ENCODE data around the gene BMP5. TPM values are rescaled to one million over a fixed set of nuclear protein-coding genes. Genes with fewer than 3 reads are reported as not detected.

The BMP5 gene
- total RNA-seq, 1 experiment from 2014 or later: not detected

DNA sequence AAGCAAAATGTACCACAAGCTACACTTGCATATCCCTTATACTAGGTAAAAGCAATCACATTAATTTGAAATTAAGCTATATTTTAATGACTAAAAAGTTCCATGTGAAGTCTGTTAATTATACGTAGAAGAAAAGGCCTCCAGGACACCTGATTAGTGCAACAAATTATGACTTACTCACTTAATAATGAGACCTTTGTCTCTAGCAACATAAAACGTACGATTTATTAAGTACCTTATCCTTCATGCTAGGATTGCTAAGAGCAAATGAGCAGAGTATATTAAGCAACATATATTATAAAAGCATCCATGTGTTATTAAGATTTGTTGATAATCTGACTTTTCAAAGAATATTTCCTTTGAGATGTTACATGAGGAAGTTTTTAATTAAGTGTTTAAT, 2.5 kb downstream of the BMP5 start:
- no peak for DNase-seq (ENCODE audit: low read depth)

DNA sequence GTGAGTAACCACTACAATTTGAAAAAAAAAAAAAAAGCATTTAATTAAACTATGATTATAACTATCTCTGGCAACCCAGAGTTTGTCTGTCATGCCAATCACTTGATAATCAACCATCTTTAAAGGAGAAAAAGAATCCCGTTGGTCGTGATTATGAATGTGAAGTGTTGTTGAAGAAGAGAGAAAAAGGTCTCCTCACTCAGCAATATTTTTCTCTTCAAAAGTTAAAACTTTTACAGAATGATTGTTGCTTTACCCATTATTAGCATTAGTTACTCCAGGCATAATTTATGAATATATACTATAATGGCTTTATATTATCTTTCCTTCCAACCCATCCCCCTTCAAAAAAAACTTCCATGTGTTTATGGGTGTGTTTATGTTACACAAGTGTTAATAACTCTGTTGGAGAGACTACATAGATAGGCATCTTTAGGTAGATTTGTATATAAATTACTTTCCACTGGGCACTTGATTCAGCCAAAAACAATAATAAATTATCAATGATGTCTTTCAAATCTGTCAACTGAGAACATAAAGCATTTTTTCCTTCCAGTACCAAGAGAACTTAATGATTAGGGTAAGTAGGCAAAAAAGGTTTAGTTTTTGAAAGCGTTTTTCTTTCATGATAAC, 5.1 kb downstream of the BMP5 start:
- DNase-seq (ENCODE audit: low read depth): no peak

GRCh38 chr6:55869674-55870073, 5.7 kb downstream of the BMP5 start:
- DNase-seq (ENCODE audit: low read depth): peak; percentile 40

DNA sequence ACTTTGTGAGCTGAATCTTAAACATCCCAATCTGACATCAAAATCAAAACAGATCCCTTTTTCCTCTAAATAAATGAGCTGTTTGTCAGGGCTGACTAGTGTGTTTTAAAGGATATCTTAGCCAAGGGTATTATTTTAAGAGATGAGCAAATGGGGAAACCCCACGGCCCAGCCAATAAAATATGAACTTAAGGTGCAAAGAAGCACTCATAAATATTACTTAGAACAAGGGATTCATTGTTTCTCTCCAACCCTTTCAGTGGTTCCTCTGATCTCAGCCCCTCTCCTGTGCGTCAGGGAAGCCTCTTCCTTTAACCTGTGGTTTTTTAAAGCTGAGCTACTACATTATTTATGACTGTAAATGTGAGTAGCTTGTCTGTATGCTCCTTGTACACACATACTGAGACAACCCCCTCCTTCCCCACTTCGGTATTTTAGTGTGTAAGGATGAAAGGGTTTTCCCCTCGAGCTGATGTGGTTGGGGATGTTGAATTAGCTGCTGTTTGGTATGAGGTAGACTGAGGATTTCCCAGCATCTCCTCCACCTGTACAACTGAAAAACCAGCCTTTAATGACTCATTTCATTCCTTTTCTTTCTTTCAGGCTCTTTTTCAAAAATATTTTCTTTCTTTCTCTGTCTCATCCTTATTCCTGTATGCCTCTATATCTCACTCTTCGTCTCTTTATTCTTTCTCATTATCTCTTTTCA, 6.5 kb downstream of the BMP5 start:
- peak; percentile 96 for DNase-seq (ENCODE audit: low read depth)

GRCh38 chr6:55868176-55868575, 7.2 kb downstream of the BMP5 start:
- no peak for DNase-seq (ENCODE audit: low read depth)

DNA sequence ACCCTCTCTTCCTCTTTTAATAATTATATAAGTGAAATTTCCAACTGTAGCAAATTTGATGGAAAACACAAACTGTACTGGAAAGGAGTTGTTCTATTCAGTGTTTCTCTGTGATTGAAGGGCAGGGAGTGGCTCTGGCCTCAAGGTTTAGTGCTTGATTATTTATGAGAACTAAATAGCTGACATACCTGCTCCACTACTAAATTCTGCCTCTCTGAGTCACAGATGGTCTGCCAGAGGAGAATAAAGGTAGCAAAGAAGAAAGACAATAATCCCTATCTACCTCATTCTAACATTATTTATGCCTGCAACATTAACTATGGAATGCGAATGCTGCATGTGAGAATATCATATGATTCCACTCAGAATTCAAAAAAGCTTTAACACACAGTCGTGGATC, 9.3 kb downstream of the BMP5 start:
- peak; percentile 64 for DNase-seq (ENCODE audit: low read depth)

DNA sequence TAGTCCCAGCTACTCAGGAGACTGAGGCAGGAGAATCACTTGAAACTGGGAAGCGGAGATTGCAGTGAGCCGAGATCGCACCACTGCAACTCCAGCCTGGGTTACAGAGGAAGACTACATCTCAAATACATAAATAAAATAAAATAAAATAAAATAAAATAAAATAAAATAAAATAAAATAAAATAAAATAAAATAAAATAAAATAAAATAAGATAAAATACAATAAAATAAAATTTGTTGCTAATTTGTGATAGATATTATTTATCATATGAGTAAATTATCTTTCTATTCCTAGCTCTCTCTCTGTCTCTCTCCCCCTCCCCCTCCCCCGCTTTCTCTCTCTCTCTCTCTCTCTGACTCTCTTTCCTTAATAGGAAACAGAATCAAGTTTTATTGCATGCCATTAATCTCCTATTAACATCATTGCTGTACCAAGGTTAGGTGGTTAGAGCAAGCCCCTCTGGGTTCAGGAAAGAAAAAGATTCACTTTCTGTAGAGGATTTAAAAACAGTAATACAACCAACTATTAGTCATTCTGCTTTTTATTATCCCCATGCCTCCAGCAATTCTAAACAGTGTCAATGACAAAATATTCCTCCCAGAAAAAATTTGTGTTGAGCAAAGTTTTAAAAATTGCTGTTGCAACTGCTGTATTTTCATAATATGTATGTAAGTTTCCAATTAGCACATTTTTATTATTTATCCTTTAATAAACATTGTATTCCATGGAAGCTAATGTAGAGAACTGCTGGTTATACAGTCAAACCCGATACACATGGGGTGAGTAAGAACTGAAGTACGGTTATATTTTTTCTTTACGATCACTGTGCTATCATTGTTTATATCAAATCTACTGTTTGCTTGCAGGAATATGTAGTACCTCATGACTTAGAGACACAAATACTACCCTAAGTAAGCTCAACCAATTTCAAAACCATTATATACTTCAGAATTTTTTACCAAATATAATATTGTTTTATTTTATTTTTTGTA, 22.1 kb downstream of the BMP5 start:
- peak; percentile 55 for DNase-seq (ENCODE audit: low read depth)

- peak; percentile 35 for DNase-seq (ENCODE audit: low read depth)
Measured at GRCh38 chr6:55841341-55841740, 34.0 kb downstream of the BMP5 start.

- DNase-seq (ENCODE audit: low read depth): no peak
Measured at GRCh38 chr6:55839080-55839479, 36.3 kb downstream of the BMP5 start.

DNA sequence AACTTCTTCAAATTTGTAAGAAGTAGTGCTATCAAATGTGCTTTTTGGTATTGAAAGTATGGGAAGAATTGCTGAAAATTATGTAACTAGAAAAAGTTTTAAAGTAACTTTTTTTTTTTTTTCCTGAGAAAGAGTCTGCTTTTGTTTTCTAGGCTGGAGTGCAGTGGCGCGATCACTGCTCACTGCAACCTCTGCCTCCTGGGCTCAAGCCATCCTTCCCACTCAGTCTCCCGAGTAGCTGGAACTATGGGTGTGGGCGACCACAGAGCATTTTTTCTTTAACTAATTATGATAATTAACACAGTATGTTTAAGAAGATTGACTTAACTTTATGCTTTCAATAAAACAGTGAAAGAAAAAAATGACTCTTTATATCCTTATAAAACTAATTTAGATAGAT, 38.4 kb downstream of the BMP5 start:
- DNase-seq (ENCODE audit: low read depth): no peak

- DNase-seq (ENCODE audit: low read depth): no peak
Measured at GRCh38 chr6:55836481-55836880, 38.9 kb downstream of the BMP5 start.

- no peak for DNase-seq (ENCODE audit: low read depth)
Measured at GRCh38 chr6:55835220-55835619, 40.2 kb downstream of the BMP5 start.

DNA sequence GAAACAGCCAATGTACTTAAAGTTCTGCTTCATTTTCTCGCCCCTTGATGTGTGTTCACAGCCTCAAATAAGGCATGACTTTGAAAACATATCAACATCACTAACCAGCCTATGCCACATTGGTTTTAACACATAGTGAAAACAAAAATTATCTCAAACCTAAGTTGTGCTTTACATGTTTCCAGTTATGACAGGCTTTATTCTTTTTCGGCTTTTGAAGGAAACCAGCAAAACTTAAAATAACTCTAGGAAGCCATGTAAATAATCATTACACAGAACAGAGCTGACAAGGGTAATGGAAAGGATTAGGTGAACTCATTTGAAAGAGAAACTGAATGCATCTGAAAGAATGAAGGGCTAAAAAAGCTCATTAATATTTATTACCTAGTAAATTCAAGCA, 42.1 kb downstream of the BMP5 start:
- DNase-seq (ENCODE audit: low read depth): no peak

DNA sequence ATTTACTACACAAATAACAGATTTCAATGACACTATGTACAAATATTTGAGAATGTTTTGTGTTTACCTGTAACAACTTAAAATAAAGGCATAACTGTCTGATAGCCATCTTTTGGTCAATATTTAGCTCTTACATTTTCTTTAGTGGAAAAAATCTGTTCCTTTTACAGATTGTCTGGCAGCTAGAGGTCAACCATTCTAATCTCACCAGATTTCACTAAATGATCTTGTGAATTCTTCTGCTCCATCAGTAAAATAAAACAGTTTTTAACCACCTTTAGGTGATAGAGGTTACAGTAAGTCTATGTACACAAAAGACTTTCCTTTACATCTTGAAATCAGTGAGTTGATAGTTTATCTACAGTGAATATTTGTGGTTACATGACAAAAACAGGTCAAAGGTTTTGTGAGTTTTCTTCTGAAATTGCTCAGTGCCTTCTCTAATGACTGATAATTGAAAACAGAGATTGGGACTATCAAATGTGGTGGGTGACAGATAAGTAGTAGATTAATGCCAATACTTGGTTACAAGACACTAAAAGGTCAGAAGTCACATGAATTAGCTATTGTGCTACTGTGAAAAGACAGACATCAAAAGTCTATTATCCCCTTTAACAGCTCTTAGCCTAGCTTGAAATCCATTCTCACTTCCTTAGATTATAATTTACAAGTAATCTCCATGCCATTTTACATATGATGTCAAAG, 47.4 kb downstream of the BMP5 start:
- peak; percentile 20 for DNase-seq (ENCODE audit: low read depth)

GRCh38 chr6:55826941-55827340, 48.4 kb downstream of the BMP5 start:
- DNase-seq (ENCODE audit: low read depth): no peak

GRCh38 chr6:55825402-55826051, 49.9 kb downstream of the BMP5 start:
- peak; percentile 77 for DNase-seq (ENCODE audit: low read depth)

- DNase-seq (ENCODE audit: low read depth): peak; percentile 55
Measured at GRCh38 chr6:55822815-55823214, 52.6 kb downstream of the BMP5 start.

DNA sequence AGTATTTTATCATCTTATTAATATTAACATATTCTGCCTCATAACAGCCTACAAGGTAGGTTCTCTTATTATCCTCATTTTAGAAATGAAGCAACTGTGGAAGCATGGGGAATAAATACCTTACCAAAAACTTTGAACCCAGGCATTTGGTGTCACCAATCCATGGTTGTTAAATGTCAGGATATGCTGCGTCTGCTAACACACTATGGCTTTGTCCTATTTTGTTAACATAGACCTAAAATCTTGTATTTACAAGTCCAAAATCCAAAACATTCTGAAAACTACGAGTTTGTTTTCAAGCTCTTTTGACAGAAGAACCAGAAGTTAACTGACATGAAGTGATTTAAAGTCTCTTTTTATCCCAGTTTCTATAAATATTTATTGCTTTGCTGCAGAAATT, 53.4 kb downstream of the BMP5 start:
- DNase-seq (ENCODE audit: low read depth): no peak

- no peak for DNase-seq (ENCODE audit: low read depth)
Measured at GRCh38 chr6:55820696-55821095, 54.7 kb downstream of the BMP5 start.

DNA sequence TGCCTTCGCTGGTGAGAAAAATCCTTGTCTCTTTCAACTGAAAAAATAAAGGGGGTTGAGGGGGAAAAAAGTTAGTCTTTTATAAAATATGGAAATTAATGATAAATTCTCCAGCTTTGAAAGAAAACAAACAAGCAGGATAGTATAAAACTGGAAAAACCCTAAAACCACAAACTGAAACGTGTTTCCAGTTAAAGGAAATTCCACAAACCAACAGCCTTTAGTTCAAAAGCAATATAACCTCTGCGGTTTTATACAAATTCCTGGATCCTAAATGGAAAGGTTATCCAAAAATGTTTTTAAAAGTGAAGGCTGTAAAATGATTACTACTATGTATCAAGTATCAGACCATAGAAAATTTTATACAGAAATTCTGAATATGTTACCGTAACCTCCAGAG, 55.6 kb downstream of the BMP5 start:
- peak; percentile 72 for DNase-seq (ENCODE audit: low read depth)

DNA sequence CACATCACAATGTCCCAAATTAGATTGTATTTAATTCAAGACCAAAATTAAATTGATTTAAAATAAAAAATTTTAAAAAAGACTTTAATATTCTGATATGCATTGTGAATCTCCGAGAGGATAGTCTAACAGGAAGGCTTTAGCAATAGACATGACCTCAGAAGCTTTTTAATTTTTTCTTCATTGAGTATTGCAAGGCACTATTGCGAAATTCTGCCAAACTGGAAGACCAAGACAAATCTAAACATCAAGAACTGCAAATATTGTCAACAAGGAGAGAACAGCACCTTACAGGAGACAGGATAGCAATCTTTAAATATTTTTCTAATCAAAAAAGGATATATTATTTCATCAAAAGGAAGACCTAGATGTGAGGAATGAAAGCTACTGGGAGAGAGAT, 56.9 kb downstream of the BMP5 start:
- no peak for DNase-seq (ENCODE audit: low read depth)

Data from M059J (cell line).